Stomach (tissue), 4 donors: Measurements from ENCODE around the gene ANKRD35.

ENCODE experiments used
- EP300 ChIP-seq: sonication (generic); formaldehyde crosslinking; IDR thresholded peaks from one replicate; pipeline ENCODE4 v1.6.1; 2017; ENCODE audit warnings: antibody characterized with exemption
- POLR2A ChIP-seq, 4 donors: fragments of 450-650 bp; IDR thresholded peaks; one replicate each; pipeline ENCODE4 v1.6.1; 2016; ENCODE audit warnings: antibody characterized with exemption in 4 of 4, control low read depth in 2 of 4, mild to moderate bottlenecking in 1 of 4, moderate library complexity in 1 of 4
- POLR2AphosphoS5 ChIP-seq, 3 donors: sonication (generic); formaldehyde crosslinking; IDR thresholded peaks; one replicate each; pipeline ENCODE4 v1.6.1; 2016; ENCODE audit warnings: antibody characterized with exemption in 3 of 3
- TF ChIP-seq, protein P1 (sequence below), 7 experiments: fragments of 450-650 bp in 4 of 7; fragments of 200-600 bp in 3 of 7; sonication (generic) in 3 of 7; IDR thresholded peaks; one replicate each; pipeline ENCODE4 v1.5.1; 2016 to 2019; ENCODE audit warnings: antibody characterized with exemption in 7 of 7, control low read depth in 2 of 7, mild to moderate bottlenecking in 1 of 7

GRCh38 chr1:145843031-145843430, 42.6 kb downstream of the ANKRD35 start:
- TF ChIP-seq, protein P1, sequence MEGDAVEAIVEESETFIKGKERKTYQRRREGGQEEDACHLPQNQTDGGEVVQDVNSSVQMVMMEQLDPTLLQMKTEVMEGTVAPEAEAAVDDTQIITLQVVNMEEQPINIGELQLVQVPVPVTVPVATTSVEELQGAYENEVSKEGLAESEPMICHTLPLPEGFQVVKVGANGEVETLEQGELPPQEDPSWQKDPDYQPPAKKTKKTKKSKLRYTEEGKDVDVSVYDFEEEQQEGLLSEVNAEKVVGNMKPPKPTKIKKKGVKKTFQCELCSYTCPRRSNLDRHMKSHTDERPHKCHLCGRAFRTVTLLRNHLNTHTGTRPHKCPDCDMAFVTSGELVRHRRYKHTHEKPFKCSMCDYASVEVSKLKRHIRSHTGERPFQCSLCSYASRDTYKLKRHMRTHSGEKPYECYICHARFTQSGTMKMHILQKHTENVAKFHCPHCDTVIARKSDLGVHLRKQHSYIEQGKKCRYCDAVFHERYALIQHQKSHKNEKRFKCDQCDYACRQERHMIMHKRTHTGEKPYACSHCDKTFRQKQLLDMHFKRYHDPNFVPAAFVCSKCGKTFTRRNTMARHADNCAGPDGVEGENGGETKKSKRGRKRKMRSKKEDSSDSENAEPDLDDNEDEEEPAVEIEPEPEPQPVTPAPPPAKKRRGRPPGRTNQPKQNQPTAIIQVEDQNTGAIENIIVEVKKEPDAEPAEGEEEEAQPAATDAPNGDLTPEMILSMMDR (IDR thresholded peaks at IDR 0.05) = no peak
- TF ChIP-seq POLR2A (IDR thresholded peaks at IDR 0.05) = no peak
- no peak for TF ChIP-seq EP300
- TF ChIP-seq POLR2AphosphoS5 (IDR thresholded peaks at IDR 0.05) = no peak
